Uterus (tissue), 4 donors: ENCODE data around the gene SKOR1. TPM values are rescaled to one million over a fixed set of nuclear protein-coding genes. Genes with fewer than 3 reads are reported as not detected.

ENCODE experiments used
- DNase-seq, 2 donors: peaks; one replicate each; pipeline ENCODE4 v3.0.0-alpha.2; 2019 to 2020
- H3K27ac ChIP-seq, 2 donors: fragments of 200-600 bp; sonication (generic); 1 replicate in 1 of 2; 2 replicates in 1 of 2; pipeline ENCODE4 v1.5.1; 2016 to 2018
- H3K27me3 ChIP-seq, 2 donors: fragments of 200-600 bp; sonication (generic); one replicate each; pipeline ENCODE4 v1.5.1; 2018 to 2019; ENCODE audit warnings: control low read depth in 1 of 2
- H3K36me3 ChIP-seq, 2 donors: fragments of 200-600 bp; sonication (generic); one replicate each; pipeline ENCODE4 v1.5.1; 2019; ENCODE audit warnings: control low read depth in 1 of 2
- H3K4me1 ChIP-seq, 2 donors: fragments of 200-600 bp; sonication (generic); one replicate each; pipeline ENCODE4 v1.5.1; 2018 to 2019; ENCODE audit warnings: control low read depth in 1 of 2
- H3K4me3 ChIP-seq, 2 donors: fragments of 200-600 bp; sonication (generic); 1 replicate in 1 of 2; 2 replicates in 1 of 2; pipeline ENCODE4 v1.5.1; 2018 to 2019; ENCODE audit warnings: mild to moderate bottlenecking in 1 of 2
- H3K9me3 ChIP-seq, 2 donors: fragments of 200-600 bp; sonication (generic); one replicate each; pipeline ENCODE4 v1.5.1; 2019; ENCODE audit warnings: control low read depth in 1 of 2
- POLR2A ChIP-seq, 2 donors: fragments of 450-650 bp; IDR thresholded peaks; one replicate each; pipeline ENCODE4 v1.6.1; 2016; ENCODE audit warnings: antibody characterized with exemption in 2 of 2, mild to moderate bottlenecking in 1 of 2, moderate library complexity in 1 of 2
- intact Hi-C: fragments of 100-400 bp; cut with DNase I; formaldehyde crosslinking; loops from one replicate; pipeline ENCODE4 v1.15.1; 2023; ENCODE audit warnings: low total_unique reads
- total RNA-seq, 4 donors: library from RNA; depleted of rRNA in 3 of 4; stranded (reverse); fragments of >200 nt in 3 of 4; gene quantifications; one replicate each; pipeline versions ENCODE4 v1.1.0 to v1.2.4, GENCODE V29; 2014 to 2023
- TF ChIP-seq, protein P1 (sequence below), 4 experiments: fragments of 200-600 bp in 2 of 4; fragments of 450-650 bp in 2 of 4; sonication (generic) in 2 of 4; IDR thresholded peaks; one replicate each; pipeline ENCODE4 v1.5.1; 2016 to 2019; ENCODE audit warnings: antibody characterized with exemption in 4 of 4, mild to moderate bottlenecking in 2 of 4, moderate library complexity in 1 of 4
- donor health status: DM: yes; HTN: yes; CAD: no.

SKOR1 gene
- total RNA-seq, 4 donors from 2014 or later, result 0.35 to 1.7 (median 0.77) TPM; not detected in 1

DNA sequence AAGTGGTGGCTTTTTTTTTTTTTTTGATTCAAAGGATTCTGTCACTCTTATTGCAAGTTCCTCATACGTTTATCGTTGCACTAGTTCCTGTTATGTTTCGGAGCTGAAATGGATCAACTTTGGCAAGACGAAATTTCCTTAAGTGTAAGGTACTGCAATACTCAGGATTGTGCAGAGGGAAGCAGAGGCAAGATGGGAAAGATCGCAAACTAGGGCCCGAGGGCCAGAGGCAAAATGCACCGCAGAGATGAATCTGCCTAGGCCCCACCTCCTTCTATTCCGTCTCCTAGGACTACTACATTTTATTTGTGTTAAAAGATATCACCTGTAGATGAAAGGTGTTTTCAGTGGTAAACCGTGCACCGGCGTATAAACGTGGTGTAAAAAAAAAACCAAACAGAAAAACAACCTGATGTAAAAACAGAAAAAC lies 14.2 kb downstream of the SKOR1 start:
- no peak for DNase-seq
- Histone ChIP-seq H3K9me3 (no peaks in the 10 kb centered on the region), H3K27ac (peak overlapping the region; percentile 97), H3K27me3 (peaks cover 7 to 9% of the 10 kb centered on the region in 2 donors), H3K4me1 (peaks cover 6 to 21% of the 10 kb centered on the region in 2 donors), H3K4me3 (peak overlapping the region; percentile 76 to 82), H3K36me3 (no peaks in the 10 kb centered on the region)
- TF ChIP-seq POLR2A (IDR thresholded peaks at IDR 0.05), result no peak
- TF ChIP-seq, protein P1, sequence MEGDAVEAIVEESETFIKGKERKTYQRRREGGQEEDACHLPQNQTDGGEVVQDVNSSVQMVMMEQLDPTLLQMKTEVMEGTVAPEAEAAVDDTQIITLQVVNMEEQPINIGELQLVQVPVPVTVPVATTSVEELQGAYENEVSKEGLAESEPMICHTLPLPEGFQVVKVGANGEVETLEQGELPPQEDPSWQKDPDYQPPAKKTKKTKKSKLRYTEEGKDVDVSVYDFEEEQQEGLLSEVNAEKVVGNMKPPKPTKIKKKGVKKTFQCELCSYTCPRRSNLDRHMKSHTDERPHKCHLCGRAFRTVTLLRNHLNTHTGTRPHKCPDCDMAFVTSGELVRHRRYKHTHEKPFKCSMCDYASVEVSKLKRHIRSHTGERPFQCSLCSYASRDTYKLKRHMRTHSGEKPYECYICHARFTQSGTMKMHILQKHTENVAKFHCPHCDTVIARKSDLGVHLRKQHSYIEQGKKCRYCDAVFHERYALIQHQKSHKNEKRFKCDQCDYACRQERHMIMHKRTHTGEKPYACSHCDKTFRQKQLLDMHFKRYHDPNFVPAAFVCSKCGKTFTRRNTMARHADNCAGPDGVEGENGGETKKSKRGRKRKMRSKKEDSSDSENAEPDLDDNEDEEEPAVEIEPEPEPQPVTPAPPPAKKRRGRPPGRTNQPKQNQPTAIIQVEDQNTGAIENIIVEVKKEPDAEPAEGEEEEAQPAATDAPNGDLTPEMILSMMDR (IDR thresholded peaks at IDR 0.05), result no peak
- intact Hi-C loops, result loop anchor here (10.0 kb wide), 1 partner anchor 385 kb away; no protein-coding TSS in a partner anchor

DNA sequence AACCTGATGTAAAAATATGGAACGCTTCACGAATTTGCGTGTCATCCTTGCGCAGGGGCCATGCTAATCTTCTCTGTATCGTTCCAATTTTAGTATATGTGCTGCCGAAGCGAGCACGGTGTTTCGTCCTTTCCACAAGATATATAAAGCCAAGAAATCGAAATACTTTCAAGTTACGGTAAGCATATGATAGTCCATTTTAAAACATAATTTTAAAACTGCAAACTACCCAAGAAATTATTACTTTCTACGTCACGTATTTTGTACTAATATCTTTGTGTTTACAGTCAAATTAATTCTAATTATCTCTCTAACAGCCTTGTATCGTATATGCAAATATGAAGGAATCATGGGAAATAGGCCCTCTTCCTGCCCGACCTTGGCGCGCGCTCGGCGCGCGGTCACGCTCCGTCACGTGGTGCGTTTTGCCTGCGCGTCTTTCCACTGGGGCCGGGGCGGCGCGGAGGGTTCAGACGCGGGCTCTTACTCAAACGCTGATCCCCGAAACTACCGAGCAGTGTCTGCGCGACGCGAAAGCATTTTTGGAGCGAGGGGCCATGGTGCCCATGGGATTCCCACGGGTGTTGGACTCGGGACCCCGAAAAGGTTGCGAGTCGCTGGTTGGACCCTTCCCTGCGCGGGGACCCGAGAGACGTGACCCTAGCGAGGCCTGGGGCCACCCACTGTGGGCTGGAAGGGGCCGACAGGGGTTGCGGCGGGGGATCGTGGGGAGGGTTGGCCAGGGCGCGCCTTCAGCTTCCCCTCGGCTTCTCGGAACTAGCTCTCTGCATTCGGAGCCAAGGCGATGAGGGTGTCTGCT lies 14.8 kb downstream of the SKOR1 start, which contains the start of gene RNU6-1:
RNU6-1 (minus strand) TSS at position 117 of the 820 bp plus-strand sequence.
- peak within 1 kb of the TSS; percentile 97 for H3K27ac ChIP-seq
- H3K4me1 ChIP-seq, result peaks cover 6 to 20% of the 10 kb centered on the region in 2 donors
- intact Hi-C loops, result loop anchor here (10.0 kb wide), 1 partner anchor 385 kb away; no protein-coding TSS in a partner anchor
- H3K36me3 ChIP-seq, result no peaks in the 10 kb centered on the region
- no peaks in the 10 kb centered on the region for H3K9me3 ChIP-seq
- peaks cover under 1 to 4% of the 10 kb centered on the region in 2 donors for H3K27me3 ChIP-seq
- TF ChIP-seq, protein P1 (IDR thresholded peaks at IDR 0.05), result no peak
- peak; percentile 66 to 87 for TF ChIP-seq POLR2A (IDR thresholded peaks at IDR 0.05)
- H3K4me3 ChIP-seq, result peak within 1 kb of the TSS; percentile 76 to 82
- peak; percentile 94 to 96 for DNase-seq

DNA sequence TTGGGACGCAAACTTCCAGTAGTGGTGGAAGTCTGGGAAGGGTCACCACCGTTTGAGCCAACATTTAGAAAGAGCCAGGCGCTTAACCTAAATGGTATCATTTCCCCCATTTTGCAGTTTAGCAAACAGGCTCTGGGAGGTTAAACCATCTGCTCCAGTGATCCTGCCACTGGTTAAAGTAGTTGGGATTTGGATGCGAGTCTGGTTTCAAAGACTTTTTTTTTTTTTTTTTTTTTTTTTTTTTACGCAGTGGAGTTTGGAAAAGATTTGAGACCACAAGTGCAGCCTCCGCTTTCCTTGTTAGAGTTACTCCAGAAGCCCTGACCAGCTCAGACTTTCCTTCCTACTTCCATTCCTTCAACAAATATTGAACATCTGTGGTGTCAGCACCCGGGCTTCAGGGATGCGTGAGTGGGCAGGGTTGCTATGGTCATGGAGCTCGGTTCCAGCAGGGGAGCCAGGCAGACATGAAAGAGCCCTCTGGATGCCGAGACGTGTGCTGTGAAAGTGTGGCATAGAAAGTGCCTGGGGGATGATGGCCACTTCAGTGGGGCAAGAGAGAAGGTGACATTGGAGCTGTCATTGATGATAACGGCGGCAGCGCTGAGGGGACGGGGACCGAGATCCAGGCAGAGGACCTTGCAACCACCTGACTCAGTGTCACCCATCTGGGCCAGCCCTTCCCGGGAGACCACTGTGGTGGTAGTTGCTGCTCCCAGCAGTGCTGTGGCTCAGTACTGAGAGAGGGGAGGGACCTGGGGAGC lies 15.6 kb downstream of the SKOR1 start:
- H3K27ac ChIP-seq, result peak overlapping the region; percentile 97
- intact Hi-C loops, result no loop called here
- no peaks in the 10 kb centered on the region for H3K36me3 ChIP-seq
- peaks cover 6 to 13% of the 10 kb centered on the region in 2 donors for H3K4me1 ChIP-seq
- peak overlapping the region; percentile 76 to 82 for H3K4me3 ChIP-seq
- no peaks in the 10 kb centered on the region for H3K27me3 ChIP-seq
- no peaks in the 10 kb centered on the region for H3K9me3 ChIP-seq
- TF ChIP-seq, protein P1 (IDR thresholded peaks at IDR 0.05), result no peak
- TF ChIP-seq POLR2A (IDR thresholded peaks at IDR 0.05), result no peak
- DNase-seq, result no peak

DNA sequence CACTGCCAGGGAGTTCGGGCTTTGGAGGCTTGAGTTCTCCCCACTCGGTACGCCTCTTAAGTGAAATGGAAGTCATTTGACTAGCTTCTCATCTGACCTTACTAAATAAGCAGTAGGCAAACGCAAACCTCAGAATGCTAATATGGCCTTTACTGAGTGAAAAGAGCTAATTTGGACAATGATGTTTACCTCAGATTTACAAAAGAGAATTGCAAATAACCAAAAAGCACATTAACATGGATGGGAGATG lies 16.1 kb downstream of the SKOR1 start:
- TF ChIP-seq, protein P1 (IDR thresholded peaks at IDR 0.05), result no peak
- no peak for TF ChIP-seq POLR2A (IDR thresholded peaks at IDR 0.05)
- Histone ChIP-seq H3K27me3 (no peaks in the 10 kb centered on the region), H3K27ac (peak overlapping the region; percentile 97), H3K4me3 (peak overlapping the region in 1 of 2 donors; percentile 76), H3K36me3 (no peaks in the 10 kb centered on the region), H3K9me3 (no peaks in the 10 kb centered on the region), H3K4me1 (peaks cover 6 to 10% of the 10 kb centered on the region in 2 donors)
- DNase-seq, result no peak
- intact Hi-C loops, result no loop called here

DNA sequence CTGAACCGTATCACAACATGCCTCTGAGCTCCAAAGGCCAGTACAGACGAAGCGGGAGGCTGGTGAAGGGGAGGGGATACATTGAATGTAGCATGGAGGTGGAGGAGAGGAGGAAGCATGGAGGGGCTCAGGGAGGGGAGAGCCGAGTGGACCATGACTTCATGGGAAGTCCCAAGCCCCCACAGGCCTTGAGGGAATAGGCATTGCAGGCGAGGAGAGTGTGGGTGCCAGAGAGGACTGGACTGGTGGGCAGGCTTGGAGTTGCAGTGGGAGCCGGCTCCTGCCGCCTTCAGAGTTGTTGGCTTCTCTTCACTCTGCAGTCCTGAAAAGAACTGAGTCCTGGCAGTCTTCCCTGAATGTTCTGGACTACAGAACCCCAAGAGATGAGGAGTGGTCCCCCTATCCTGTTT lies 17.8 kb downstream of the SKOR1 start:
- TF ChIP-seq, protein P1 (IDR thresholded peaks at IDR 0.05), result no peak
- TF ChIP-seq POLR2A (IDR thresholded peaks at IDR 0.05), result no peak
- intact Hi-C loops, result no loop called here
- Histone ChIP-seq H3K9me3 (no peaks in the 10 kb centered on the region), H3K27ac (peak overlapping the region; percentile 83 to 88), H3K36me3 (no peaks in the 10 kb centered on the region), H3K27me3 (no peaks in the 10 kb centered on the region), H3K4me3 (no peak overlapping the region), H3K4me1 (peaks cover 6 to 10% of the 10 kb centered on the region in 2 donors)
- DNase-seq, result no peak
